HL-60 (cell line): Measurements from ENCODE around the gene RUNX2.

Source experiments
- GABPA ChIP-seq: IDR thresholded peaks from 2 replicates; pipeline ENCODE4 v1.6.1; 2012; ENCODE audit warnings: low read depth
- POLR2AphosphoS5 ChIP-seq: IDR thresholded peaks from 2 replicates; pipeline ENCODE4 v1.6.1; 2012; ENCODE audit warnings: low read depth
- TF ChIP-seq, protein P1 (sequence below): IDR thresholded peaks from one replicate; pipeline ENCODE4 v1.5.1; 2011; ENCODE audit warnings: low read length, control low read depth, inconsistent platforms; ENCODE audit not compliant: insufficient read depth
- TF ChIP-seq, protein P2 (sequence below): IDR thresholded peaks from 2 replicates; pipeline ENCODE4 v1.6.1; 2012; ENCODE audit warnings: low read depth; ENCODE audit not compliant: insufficient replicate concordance

DNA sequence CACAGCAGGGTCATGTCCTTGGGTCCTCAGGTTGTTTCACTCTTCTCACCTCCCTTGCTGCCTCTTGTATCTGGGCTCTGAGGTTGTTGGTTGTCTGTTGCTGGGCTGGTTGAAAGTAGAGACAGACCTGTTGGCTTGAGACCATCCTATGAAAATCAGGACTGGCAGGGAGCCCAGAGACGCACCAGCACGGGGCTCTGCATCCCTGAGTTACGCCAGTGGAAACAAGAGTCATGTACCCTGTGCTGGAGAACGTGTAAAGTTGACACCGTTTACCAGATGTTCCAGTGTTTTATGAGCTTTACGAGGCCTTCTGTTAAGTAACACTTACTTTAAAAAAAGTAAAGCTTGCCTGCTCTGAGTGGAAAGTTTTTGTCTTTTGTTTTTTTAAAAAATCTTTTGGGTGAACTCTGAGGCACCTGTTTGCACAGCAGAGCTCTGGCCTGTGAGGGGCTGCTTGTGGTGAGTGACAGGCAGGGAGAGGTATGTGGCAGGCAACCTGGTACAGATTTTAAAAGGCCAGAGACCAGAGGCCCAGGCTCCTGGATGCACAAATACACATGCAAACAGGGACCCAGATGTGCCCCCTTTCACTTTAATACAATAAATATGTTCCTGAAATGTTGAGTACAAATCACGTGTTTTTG, 309.6 kb downstream of the RUNX2 start:
- TF ChIP-seq, protein P1, sequence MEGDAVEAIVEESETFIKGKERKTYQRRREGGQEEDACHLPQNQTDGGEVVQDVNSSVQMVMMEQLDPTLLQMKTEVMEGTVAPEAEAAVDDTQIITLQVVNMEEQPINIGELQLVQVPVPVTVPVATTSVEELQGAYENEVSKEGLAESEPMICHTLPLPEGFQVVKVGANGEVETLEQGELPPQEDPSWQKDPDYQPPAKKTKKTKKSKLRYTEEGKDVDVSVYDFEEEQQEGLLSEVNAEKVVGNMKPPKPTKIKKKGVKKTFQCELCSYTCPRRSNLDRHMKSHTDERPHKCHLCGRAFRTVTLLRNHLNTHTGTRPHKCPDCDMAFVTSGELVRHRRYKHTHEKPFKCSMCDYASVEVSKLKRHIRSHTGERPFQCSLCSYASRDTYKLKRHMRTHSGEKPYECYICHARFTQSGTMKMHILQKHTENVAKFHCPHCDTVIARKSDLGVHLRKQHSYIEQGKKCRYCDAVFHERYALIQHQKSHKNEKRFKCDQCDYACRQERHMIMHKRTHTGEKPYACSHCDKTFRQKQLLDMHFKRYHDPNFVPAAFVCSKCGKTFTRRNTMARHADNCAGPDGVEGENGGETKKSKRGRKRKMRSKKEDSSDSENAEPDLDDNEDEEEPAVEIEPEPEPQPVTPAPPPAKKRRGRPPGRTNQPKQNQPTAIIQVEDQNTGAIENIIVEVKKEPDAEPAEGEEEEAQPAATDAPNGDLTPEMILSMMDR: no peak
- TF ChIP-seq POLR2AphosphoS5 (no peak), GABPA (no peak)
- TF ChIP-seq, protein P2, sequence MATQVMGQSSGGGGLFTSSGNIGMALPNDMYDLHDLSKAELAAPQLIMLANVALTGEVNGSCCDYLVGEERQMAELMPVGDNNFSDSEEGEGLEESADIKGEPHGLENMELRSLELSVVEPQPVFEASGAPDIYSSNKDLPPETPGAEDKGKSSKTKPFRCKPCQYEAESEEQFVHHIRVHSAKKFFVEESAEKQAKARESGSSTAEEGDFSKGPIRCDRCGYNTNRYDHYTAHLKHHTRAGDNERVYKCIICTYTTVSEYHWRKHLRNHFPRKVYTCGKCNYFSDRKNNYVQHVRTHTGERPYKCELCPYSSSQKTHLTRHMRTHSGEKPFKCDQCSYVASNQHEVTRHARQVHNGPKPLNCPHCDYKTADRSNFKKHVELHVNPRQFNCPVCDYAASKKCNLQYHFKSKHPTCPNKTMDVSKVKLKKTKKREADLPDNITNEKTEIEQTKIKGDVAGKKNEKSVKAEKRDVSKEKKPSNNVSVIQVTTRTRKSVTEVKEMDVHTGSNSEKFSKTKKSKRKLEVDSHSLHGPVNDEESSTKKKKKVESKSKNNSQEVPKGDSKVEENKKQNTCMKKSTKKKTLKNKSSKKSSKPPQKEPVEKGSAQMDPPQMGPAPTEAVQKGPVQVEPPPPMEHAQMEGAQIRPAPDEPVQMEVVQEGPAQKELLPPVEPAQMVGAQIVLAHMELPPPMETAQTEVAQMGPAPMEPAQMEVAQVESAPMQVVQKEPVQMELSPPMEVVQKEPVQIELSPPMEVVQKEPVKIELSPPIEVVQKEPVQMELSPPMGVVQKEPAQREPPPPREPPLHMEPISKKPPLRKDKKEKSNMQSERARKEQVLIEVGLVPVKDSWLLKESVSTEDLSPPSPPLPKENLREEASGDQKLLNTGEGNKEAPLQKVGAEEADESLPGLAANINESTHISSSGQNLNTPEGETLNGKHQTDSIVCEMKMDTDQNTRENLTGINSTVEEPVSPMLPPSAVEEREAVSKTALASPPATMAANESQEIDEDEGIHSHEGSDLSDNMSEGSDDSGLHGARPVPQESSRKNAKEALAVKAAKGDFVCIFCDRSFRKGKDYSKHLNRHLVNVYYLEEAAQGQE: no peak
